Aorta (tissue), 5 donors: ENCODE data around the gene THOC2. TPM values are rescaled to one million over a fixed set of nuclear protein-coding genes. Genes with fewer than 3 reads are reported as not detected.

Experiments used
- ATAC-seq: fragments of 200-7000 bp; cut with Tn5 transposase; one replicate; pipeline ENCODE4 v1.9.1; 2022; ENCODE audit warnings: moderate library complexity; ENCODE audit not compliant: low FRiP score
- DNase-seq, 2 donors: peaks; one replicate each; pipeline ENCODE4 v3.0.0-alpha.2; 2020
- H3K27ac ChIP-seq, 2 donors: one replicate each; pipeline ENCODE4 v1.5.1; 2013; ENCODE audit warnings: low read length in 2 of 2, mild to moderate bottlenecking in 2 of 2, moderate library complexity in 2 of 2, control low read depth in 1 of 2, inconsistent platforms in 1 of 2, low read depth in 1 of 2
- H3K27me3 ChIP-seq, 2 donors: one replicate each; pipeline ENCODE4 v1.6.1; 2013; ENCODE audit warnings: control low read depth in 1 of 2, low read length in 1 of 2, mild to moderate bottlenecking in 1 of 2, moderate library complexity in 1 of 2; ENCODE audit not compliant: insufficient read depth in 2 of 2, control insufficient read depth in 1 of 2
- H3K36me3 ChIP-seq, 2 donors: one replicate each; pipeline ENCODE4 v1.6.1; 2013; ENCODE audit warnings: control low read depth in 1 of 2, low read length in 1 of 2, mild to moderate bottlenecking in 1 of 2; ENCODE audit not compliant: insufficient read depth in 2 of 2, control insufficient read depth in 1 of 2
- H3K4me1 ChIP-seq, 2 donors: one replicate each; pipeline ENCODE4 v1.6.1; 2013; ENCODE audit warnings: low read length in 2 of 2, control low read depth in 1 of 2, mild to moderate bottlenecking in 1 of 2, moderate library complexity in 1 of 2; ENCODE audit not compliant: insufficient read depth in 2 of 2, control insufficient read depth in 1 of 2
- H3K4me3 ChIP-seq, 2 donors: one replicate each; pipeline ENCODE4 v1.5.1; 2013; ENCODE audit warnings: low read length in 2 of 2, control low read depth in 1 of 2, mild to moderate bottlenecking in 1 of 2
- H3K9me3 ChIP-seq: one replicate; pipeline ENCODE4 v1.6.1; 2013; ENCODE audit warnings: mild to moderate bottlenecking, low read length; ENCODE audit not compliant: control insufficient read depth
- WGBS, 2 donors: extraction: QIAGEN DNeasy Blood & Tissue Kit; methylation state at CpG; one replicate each; pipeline ENCODE4 v1.1.7; 2013; 5-methylcytosine and 5-hydroxymethylcytosine counted together
- intact Hi-C, 2 donors: fragments of 100-400 bp; cut with DNase I; formaldehyde crosslinking; loops; one replicate each; pipeline versions ENCODE4 v1.14.2 to v1.15.0; 2022
- polyA plus RNA-seq, 2 donors: library from polyadenylated mRNA; stranded (reverse); fragments of 200-250 nt; gene quantifications; one replicate each; pipeline ENCODE4 v1.2.3, GENCODE V29; 2013
- total RNA-seq, 2 donors: library from RNA; stranded (reverse); fragmentation: NEBNext Ultra II Directional; extraction: Animal tissue kit (Norgen Biotek cat#: 25700); gene quantifications; one replicate each; pipeline ENCODE4 v1.2.1, GENCODE V29; 2021
- donor health status: healthy with polysubstance abuse.
- donor health status: Bipolar disorder and iron deficiency.
- donor health status: DM: no; HTN: no; CAD: no.
- donor health status: DM: no; HTN: no; CAD: no.
- donor health status: DM: yes; HTN: yes; CAD: no.

Gene THOC2
- total and polyA plus RNA-seq, 4 donors = 13.1 to 90.7 (median 64.5) TPM

DNA sequence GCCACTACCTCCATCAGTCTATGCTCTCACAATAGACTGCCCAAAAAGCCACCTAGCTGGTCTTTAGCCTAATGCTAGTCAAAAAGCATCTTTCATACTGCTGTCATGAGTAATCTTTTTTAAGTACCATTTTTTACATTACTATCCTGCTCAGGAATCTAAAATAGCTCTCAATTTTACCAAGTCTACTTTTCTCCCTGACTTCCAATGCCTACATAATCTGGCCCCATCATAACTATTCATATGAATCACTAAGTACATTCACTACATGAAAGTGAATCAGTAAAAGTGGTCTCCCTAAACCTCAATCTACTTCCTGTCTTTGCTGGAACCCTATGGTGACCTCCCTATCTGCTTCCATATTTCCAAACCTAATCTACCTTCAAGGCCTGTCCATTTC is 105.9 kb downstream of the THOC2 start:
- DNase-seq (no peak), ATAC-seq (no peak)
- no peaks in the 10 kb centered on the region for H3K27me3 ChIP-seq
- H3K27ac ChIP-seq = no peak overlapping the region
- no peaks in the 10 kb centered on the region for H3K36me3 ChIP-seq
- H3K4me3 ChIP-seq = no peak overlapping the region
- no peaks in the 10 kb centered on the region for H3K4me1 ChIP-seq
- H3K9me3 ChIP-seq = no peaks in the 10 kb centered on the region
- intact Hi-C loops = no loop called here

DNA sequence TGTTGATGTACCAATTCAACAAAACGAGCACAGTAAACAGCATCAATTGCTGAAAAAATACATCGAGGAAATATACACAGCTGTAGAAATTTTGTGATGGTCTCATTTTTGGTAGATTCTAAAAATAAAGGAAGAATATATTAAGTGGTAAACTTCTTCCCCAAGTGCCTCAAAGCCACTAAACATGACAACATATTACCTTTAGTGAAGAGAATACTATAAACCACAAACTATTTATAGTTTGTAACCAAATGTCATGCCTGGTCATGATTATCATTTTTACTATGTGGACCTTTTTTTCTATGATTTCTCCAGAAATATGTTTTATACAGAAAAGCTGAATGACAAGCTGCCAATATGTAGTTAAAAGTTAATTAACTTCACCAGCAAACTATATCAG is 106.9 kb downstream of the THOC2 start:
- intact Hi-C loops = no loop called here
- Histone ChIP-seq H3K4me1 (no peaks in the 10 kb centered on the region), H3K4me3 (no peak overlapping the region), H3K9me3 (no peaks in the 10 kb centered on the region), H3K27ac (no peak overlapping the region), H3K36me3 (no peaks in the 10 kb centered on the region), H3K27me3 (no peaks in the 10 kb centered on the region)
- no peak for DNase-seq
- no peak for ATAC-seq
- 77 to 92% methylated on average over 2 of the region's 2 CpGs for whole genome bisulfite sequencing, 2 donors

DNA sequence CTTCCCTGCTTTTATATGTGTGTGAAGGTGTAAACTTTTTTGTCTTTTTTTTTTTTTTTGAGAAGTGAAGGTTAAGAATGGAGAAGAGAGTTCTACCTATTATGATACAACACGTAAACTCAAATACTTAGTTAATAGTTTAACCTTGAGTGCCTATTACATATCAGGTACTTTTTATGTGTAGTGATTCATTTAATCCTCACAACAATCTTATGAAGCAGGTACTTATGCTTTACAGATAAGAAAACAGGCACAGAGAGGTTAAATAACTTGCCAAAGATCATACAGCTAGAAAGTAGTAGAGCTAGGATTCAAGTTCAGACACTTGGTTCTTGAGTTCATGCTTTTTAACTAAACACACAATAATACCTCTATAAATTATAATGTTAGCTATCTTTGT is 107.4 kb downstream of the THOC2 start:
- Histone ChIP-seq H3K27me3 (no peaks in the 10 kb centered on the region), H3K27ac (no peak overlapping the region), H3K4me3 (no peak overlapping the region), H3K4me1 (no peaks in the 10 kb centered on the region), H3K36me3 (no peaks in the 10 kb centered on the region), H3K9me3 (no peaks in the 10 kb centered on the region)
- no peak for DNase-seq
- ATAC-seq = no peak
- 93 to 100% methylated on average over 1 of the region's 1 CpG for WGBS, 2 donors
- intact Hi-C loops = no loop called here

DNA sequence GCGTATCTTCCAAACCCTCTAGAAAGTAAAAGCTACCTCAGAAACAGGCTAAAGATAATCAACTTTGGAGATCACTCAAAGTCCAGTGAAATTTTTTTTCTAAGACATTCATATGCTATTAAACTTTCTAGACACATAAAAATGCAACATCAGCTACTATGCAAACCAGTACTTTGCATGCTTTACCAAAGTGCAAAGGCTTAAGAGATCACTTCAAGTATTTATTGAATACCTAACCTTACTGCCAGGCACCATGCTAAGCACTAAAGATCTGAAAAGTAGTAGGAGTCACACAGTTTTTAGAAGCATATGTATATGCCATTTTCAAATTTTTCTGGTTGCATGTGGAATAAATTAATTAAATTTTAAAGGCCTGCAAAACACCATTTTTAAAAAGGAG is 115.8 kb downstream of the THOC2 start:
- intact Hi-C loops = no loop called here
- 91 to 98% methylated on average over 1 of the region's 1 CpG for WGBS, 2 donors
- H3K4me1 ChIP-seq = no peaks in the 10 kb centered on the region
- H3K36me3 ChIP-seq = peaks cover 0 to 2% of the 10 kb centered on the region in 2 donors
- H3K27ac ChIP-seq = no peak overlapping the region
- no peak for ATAC-seq
- H3K27me3 ChIP-seq = no peaks in the 10 kb centered on the region
- H3K9me3 ChIP-seq = no peaks in the 10 kb centered on the region
- no peak for DNase-seq
- H3K4me3 ChIP-seq = no peak overlapping the region

DNA sequence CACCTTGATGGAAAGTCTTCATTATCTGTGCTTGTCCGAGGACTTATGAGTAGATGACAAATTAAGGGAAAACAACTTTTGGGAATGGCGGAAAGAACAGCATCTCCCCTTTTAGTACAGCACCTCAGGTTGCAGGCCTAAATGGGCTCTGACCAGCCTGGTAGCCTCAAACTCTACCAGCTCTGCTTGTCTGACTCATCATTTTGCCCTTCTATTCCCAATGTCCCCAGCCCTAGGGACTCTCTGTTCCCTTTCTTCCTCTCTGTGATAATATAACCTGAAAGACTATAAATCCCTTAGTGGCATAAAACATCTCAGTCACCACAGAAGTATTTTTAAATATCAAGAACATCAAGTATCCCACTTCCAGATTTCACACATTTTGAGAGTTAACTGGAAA is 121.9 kb downstream of the THOC2 start:
- Histone ChIP-seq H3K27ac (no peak overlapping the region), H3K4me3 (no peak overlapping the region), H3K9me3 (no peaks in the 10 kb centered on the region), H3K27me3 (no peaks in the 10 kb centered on the region), H3K4me1 (no peaks in the 10 kb centered on the region), H3K36me3 (no peaks in the 10 kb centered on the region)
- 88 to 96% methylated on average over 2 of the region's 2 CpGs for WGBS, 2 donors
- no peak for DNase-seq
- intact Hi-C loops = no loop called here
- ATAC-seq = no peak

DNA sequence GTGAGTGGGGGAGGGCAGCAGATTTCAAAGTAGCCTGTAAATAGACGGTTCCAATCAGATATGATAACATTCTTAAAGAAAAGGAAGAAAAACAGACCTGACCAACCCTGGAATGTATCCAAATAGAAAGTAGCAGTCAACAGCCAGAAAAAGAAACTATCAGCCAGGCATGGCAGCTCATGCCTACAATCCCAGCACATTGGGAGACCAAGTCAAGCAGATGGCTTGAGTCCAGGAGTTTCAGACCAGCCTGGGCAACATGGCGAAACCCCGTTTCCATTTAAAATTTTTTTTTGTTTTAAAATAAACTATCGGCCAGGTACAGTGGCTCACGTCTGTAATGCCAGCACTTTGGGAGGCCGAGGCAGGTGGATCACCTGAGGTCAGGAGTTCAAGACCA is 125.0 kb downstream of the THOC2 start:
- intact Hi-C loops = no loop called here
- Histone ChIP-seq H3K4me3 (no peak overlapping the region), H3K27me3 (no peaks in the 10 kb centered on the region), H3K9me3 (no peaks in the 10 kb centered on the region), H3K36me3 (no peaks in the 10 kb centered on the region), H3K27ac (no peak overlapping the region), H3K4me1 (no peaks in the 10 kb centered on the region)
- ATAC-seq = no peak
- no peak for DNase-seq
- 85 to 91% methylated on average over 6 of the region's 6 CpGs for WGBS, 2 donors

DNA sequence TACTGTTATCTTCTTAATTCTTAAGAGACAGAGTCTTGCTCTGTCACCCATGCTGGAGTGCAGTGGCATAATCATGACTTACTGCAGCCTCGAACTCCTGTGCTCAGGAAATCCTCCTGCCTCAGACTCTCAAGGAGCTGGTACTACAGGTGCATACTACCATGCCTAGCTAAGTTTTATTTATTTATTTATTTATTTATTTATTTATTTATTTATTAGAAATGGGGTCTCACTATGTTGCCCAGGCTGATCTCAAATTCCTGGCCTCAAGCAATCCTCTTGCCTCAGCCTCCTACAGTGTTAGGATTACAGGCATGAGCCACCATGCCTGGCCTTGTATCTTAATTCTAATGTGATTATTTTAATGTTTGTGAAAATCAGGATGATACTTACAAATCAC is 125.6 kb downstream of the THOC2 start:
- intact Hi-C loops = no loop called here
- Histone ChIP-seq H3K36me3 (no peaks in the 10 kb centered on the region), H3K27ac (no peak overlapping the region), H3K9me3 (no peaks in the 10 kb centered on the region), H3K4me1 (no peaks in the 10 kb centered on the region), H3K4me3 (no peak overlapping the region), H3K27me3 (no peaks in the 10 kb centered on the region)
- DNase-seq (no peak), ATAC-seq (no peak)
- 62 to 93% methylated on average over 1 of the region's 1 CpG for WGBS, 2 donors

DNA sequence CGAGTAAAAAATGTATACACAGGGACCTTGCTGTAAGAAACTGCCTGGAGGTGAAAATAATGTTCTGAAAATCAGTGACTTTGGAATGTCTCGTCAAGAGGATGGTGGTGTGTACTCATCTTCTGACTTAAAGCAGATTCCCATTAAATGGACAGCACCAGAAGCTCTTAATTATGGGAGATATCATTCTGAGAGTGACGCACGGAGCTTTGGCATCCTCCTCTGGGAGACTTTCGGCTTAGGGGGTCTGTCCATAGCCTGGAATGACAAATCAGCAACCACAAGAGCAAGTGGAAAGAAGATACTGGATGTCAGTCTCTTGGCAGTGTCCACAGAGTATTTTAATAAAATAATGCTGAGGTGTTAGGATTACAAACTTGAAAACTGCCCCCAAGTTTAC is 129.4 kb downstream of the THOC2 start:
- Histone ChIP-seq H3K36me3 (no peaks in the 10 kb centered on the region), H3K27me3 (no peaks in the 10 kb centered on the region), H3K4me1 (no peaks in the 10 kb centered on the region), H3K27ac (no peak overlapping the region), H3K9me3 (no peaks in the 10 kb centered on the region), H3K4me3 (no peak overlapping the region)
- DNase-seq = no peak
- WGBS, 2 donors = 74 to 93% methylated on average over 5 of the region's 5 CpGs
- intact Hi-C loops = no loop called here
- no peak for ATAC-seq

DNA sequence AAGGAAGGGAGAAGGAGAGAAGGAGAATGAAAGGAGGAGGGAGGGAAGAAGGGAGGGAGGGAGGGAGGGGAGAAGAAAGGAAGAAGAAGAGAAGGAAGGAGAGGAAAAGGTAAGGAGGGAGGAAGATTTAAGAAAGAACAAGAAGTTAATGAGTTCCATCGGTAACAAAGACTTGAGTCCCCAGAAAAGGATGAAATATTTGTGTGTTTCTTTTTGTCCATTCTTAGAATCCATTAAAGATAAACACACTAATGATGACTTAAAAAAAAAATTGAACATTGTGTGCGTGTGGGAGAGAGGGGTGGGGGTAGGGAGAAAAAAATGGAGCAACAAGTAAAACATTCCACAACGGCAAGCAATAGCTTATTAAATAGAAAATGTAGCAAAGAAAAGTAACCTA is 131.4 kb downstream of the THOC2 start:
- Histone ChIP-seq H3K27ac (no peak overlapping the region), H3K9me3 (no peaks in the 10 kb centered on the region), H3K4me1 (no peaks in the 10 kb centered on the region), H3K4me3 (no peak overlapping the region), H3K27me3 (no peaks in the 10 kb centered on the region), H3K36me3 (no peaks in the 10 kb centered on the region)
- intact Hi-C loops = no loop called here
- WGBS, 2 donors = 74 to 86% methylated on average over 3 of the region's 3 CpGs
- no peak for ATAC-seq
- DNase-seq = no peak
